ENCODE measurements around the gene TNFAIP8L1.

TNFAIP8L1 gene

GRCh38 chr19:4682417-4683200, 43.3 kb downstream of the TNFAIP8L1 start:
- no peak for DNase-seq

GRCh38 chr19:4684312-4685095, 45.2 kb downstream of the TNFAIP8L1 start:
- DNase-seq: no peak

GRCh38 chr19:4686700-4687099, 47.4 kb downstream of the TNFAIP8L1 start:
- DNase-seq: no peak

GRCh38 chr19:4687396-4687795, 48.1 kb downstream of the TNFAIP8L1 start:
- no peak for DNase-seq

GRCh38 chr19:4688587-4688986, 49.3 kb downstream of the TNFAIP8L1 start:
- no peak for DNase-seq

GRCh38 chr19:4689403-4689802, 50.1 kb downstream of the TNFAIP8L1 start:
- no peak for DNase-seq

- no peak for DNase-seq
These were observed 51.0 kb downstream of the TNFAIP8L1 start for GRCh38 chr19:4690361-4690760.

- no peak for DNase-seq
These were observed 52.1 kb downstream of the TNFAIP8L1 start for GRCh38 chr19:4691373-4691772.

- no peak for DNase-seq
These were observed 53.1 kb downstream of the TNFAIP8L1 start for GRCh38 chr19:4692251-4693077.

DNA sequence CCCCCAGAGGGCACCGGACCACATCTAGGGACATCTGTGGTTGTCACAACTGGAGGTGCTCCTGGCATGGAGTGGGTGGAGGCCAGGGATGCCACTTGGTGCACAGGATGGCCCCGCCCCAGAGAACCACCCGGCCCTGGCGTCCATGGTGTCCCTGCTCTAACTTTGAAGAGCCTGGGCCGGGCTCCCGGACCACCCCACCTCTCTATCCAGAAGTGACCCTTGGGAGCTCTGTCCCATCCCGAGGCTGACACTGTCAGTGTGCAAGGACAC, 53.7 kb downstream of the TNFAIP8L1 start:
- no peak for DNase-seq

- no peak for DNase-seq
These were observed 54.3 kb downstream of the TNFAIP8L1 start for GRCh38 chr19:4693471-4694121.

DNA sequence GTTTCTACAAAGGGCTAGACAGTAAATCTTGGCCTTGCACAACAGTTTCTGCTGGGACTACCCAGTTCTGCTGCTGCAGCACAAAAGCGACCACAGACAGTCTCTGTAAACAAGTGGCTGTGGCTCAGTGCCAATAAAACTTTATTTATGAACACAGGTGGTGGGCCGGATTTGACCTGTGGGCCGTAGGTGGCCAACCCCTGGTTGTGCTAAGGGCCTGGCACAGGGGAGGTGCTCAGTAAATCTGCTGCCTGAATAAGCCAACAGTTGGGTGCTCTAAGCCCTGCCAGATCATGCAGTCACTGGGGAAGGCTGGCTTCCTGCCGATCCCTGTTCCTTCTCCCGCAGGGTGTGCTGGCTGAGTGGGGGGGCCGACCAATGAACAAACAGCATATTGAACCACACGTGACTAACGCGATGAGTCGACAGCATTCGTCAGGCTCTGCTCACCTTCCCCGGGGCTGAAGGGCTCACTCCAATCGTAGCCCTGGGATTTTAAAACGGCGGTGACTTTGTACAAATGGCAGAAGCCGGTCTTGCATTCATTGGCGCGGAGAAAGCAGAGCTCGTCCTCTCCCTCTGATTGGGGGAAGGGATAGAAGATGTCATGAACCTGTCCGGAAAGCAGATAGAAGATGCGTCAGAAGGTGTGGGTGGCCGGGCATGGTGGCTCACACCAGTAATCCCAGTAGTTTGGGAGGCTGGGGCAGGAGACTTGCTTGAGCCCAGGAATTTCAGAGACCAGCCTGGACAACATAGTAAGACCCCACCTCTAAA, 55.1 kb downstream of the TNFAIP8L1 start:
- no peak for DNase-seq

DNA sequence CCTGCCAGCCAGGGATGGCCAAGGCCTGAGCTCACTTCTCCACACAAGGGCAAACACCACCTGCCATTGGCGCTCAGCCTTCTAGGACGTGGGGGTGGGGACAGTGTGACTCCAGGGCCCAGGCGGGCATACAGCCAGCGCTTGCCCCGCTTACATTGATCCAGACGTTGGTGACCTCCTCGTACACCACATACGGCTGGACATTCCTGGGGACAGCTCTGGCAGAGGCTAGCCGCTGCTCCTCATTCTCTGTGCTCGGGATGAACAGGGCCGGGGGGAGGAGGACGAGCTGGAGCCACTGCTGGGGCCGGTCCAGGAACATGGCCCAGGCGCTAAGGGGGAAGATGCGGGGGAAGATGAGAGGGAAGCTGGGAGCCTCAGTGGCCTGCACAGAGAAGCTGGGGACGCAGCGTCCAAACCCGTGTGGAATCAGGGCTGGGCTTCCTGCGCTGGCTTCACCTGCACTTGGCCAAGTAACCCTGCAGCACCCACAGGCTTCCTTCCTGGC, 56.0 kb downstream of the TNFAIP8L1 start:
- DNase-seq: no peak

GRCh38 chr19:4697304-4697703, 58.0 kb downstream of the TNFAIP8L1 start:
- no peak for DNase-seq

DNA sequence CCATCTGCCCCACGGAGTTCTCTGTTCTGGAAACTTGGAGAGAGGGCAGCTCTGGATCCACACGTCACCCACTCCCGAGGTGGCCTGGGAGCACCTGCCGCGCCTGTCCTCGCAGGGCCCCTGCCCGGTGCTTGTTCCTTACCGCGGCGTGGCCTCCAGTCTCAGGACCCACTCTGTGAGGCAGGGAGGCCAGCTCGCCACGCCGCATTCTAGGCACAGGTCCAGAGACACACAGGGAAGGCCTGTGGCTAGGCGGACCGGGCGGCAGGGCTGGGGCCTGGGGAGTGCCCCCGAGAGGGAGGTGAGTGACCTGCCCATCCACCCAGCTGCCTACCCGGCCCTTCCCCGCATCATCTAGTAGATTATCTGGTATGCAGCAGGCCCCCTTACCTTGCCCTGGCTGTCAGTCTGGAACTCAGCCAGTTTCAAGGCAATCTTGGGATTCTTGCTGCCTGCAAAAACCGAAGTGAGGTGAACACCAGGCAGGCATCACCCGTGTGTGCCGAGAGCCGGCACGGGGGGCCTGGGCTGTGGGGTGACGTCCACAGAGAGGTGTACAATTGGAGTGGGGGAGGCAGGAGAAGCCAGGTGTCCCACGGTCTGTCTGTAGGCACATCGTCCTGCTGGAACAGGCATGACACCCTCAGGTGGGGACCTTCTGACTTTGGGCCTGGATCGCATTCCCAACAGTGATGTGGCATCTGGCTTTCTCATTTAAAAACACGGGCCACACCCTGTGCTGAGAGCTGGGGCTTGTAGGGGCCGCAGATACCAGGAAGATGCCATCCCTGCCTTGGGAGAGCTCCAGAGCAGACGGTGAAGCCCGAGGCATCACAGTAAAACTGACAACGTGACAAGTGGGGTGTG, 60.7 kb downstream of the TNFAIP8L1 start:
- no peak for DNase-seq

DNA sequence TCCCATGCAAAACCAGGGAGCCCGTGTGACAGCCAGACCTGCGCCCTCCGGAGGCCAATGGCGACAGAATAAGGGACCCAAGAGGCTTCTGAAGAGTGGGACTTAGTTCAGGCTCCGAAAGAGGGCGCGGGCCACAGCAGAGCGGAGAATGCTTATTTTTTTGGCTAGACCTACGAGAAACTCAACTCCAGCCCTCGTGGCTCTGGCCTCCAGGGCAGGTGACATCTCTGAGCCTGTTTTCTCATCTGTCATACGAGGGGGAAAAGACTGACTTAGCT, 61.3 kb downstream of the TNFAIP8L1 start:
- DNase-seq: no peak

DNA sequence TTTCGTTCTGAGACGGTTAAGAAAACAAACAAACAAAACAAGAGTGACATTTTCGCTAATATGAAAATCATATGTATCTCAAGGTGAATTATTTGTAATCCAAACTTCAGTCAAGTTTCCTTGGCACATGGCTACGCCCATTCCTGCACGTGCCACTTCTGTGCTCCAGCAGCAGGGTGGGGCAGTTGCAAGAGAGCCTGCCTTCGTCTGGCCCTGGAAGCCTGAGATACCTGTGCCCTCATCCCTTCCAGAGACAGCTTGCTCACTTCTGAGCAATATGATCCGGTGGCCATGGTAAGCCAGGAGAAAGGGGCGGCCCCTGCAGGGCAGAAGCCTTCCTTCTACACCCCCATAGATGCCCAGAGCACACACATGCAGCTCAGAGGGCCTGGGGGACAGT, 62.2 kb downstream of the TNFAIP8L1 start:
- no peak for DNase-seq

DNA sequence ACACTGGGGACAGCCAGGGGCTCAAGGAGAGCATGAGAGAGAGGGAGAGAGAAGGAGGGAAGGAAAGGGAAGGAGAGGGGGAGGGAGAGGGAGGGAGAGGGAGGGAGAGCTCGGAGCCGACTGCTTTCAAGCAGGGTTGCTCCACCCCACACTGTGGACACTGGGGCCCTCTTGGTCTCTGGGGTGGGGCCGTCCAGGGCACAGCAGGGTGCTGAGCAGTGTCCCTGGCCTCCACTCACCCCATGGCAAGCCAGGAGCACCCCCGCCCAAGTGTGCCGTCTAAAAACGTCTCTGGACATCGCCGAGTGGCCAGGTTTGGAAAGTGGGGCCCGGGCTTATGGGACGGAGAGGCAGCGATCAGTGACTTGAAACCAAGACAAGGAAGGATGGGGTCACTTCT, 63.4 kb downstream of the TNFAIP8L1 start:
- no peak for DNase-seq

DNA sequence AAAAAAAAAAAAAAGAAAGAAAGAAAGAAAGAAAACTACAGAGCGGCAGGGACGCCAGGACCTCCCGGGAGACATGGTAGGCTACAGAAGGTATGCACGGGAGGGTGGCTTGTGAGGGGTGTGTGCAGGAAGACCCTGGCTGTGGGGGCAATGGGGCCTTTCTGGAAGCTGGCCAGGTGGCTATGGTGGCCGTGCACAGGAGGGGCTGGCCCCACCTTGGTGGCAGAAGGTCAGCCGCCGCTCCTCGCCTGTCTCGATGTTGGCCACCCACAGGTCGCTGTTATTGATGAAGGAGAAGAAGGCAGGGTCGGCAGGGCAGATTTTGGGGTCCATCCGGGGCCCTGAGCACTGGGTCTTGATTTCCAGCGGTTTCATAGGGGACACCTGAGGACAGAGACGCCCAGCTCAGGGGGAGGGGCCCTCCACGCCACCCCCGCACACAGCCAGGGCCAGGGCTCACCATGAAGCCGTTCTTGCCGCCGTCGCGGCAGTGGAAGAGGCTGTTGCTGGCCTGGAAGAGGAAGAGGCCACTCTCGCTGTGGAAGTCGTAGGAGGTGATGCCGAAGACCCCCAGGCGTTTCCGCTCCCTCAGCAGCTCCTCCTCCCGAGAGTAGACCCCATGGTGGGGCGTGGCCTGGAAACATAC, 64.5 kb downstream of the TNFAIP8L1 start:
- DNase-seq: no peak

DNA sequence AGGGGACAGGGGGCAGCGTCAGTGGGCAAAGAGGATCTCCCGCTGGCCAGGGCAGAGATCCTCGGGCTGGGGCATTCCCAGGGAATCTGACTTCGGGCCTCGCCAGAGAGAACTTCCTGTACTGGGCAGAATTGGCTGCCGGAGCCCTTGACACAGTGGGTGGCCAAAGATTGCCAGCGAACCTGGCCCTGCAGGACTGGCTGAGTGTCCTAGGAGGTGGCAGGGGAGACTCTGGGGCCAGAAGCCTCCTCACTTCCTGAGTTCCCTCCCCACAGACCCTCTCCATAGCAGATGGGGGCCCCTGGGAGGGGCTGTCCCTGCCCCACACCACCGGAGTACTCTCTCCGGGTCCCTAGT, 65.0 kb downstream of the TNFAIP8L1 start:
- no peak for DNase-seq

All from GDM1 (cell line).